Stimulated activated CD4-positive, alpha-beta T cell treated with anti-CD3 and anti-CD28 coated beads, Interleukin-1b, Interleukin-23, amount 100 ng/mL, for 1 hour (primary cell): ENCODE data around the gene HPDL.

ENCODE experiments used
- DNase-seq, 2 donors: peaks; one replicate each; pipeline ENCODE4 v3.0.0-alpha.2; 2020; ENCODE audit warnings: low read depth in 2 of 2

Gene HPDL

GRCh38 chr1:45322486-45323040, 4.1 kb upstream of the HPDL start:
- DNase-seq = no peak

- DNase-seq = no peak
Measured at GRCh38 chr1:45325851-45326506, 716 bp upstream of the HPDL start.

DNA sequence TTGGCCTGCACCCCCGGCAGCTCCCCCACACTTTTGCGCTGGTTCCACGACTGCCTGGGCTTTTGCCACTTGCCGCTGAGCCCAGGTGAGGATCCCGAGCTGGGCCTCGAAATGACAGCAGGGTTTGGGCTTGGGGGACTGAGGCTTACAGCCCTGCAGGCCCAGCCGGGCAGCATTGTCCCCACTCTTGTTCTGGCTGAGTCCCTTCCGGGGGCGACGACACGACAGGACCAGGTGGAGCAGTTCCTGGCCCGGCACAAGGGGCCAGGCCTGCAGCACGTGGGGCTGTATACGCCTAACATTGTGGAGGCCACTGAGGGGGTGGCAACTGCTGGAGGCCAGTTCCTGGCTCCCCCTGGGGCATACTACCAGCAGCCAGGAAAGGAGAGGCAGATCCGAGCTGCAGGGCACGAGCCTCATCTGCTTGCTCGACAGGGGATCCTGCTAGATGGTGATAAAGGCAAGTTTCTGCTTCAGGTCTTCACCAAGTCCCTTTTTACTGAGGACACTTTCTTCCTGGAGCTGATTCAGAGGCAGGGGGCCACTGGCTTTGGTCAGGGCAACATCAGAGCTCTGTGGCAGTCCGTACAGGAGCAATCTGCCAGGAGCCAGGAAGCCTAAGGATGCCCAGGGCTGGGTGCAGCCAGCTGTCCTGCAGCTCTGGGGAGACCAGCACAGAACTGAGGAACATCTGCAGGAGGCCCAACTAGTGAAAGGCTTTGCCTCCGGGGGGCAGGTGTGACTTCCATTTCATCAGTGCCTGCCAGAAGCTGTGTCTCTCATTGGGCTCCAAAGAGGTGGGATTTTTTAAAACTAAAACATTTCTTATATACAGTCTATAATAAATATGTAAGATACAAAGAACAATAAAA, 1.2 kb downstream of the HPDL start:
- no peak for DNase-seq

DNA sequence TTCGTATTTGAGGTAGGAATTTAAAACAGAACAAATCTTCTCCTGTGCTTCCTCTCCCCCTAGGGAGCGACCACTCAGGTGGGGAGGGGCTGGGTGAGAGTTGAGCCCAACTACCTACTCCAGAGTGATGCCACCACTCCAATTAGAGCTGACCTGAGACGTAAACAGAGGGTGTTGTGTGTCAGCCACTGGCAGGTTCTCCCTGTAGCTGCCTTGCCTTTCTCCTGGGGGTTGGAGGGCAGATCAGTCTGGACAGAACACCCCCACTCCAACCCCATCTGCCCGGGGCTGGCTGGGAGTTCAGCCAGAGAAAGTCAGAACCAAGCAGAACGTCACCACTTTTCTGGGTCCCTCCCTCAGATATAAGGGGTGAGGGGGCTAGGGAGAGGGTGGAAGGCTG, 2.0 kb downstream of the HPDL start:
- no peak for DNase-seq

DNA sequence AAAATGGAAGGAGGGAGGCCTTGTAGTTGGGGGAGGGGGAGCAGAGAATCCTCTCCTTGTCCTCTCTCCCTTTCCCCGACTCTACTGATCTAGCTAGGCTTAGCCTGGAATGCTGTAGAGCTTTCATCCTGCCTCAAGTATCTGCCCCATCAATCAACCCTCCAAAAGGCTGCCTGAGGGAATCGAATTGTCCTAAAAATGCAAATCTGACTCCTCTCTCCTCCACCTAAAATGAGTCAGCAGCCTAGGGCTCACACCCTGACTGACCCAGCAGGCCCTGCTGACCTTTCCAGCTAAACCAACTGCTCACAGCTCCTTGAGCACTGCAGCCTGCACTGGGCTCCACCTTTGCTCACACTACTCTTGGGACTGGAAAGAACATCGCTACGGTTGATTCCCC, 2.8 kb downstream of the HPDL start:
- DNase-seq = no peak

DNA sequence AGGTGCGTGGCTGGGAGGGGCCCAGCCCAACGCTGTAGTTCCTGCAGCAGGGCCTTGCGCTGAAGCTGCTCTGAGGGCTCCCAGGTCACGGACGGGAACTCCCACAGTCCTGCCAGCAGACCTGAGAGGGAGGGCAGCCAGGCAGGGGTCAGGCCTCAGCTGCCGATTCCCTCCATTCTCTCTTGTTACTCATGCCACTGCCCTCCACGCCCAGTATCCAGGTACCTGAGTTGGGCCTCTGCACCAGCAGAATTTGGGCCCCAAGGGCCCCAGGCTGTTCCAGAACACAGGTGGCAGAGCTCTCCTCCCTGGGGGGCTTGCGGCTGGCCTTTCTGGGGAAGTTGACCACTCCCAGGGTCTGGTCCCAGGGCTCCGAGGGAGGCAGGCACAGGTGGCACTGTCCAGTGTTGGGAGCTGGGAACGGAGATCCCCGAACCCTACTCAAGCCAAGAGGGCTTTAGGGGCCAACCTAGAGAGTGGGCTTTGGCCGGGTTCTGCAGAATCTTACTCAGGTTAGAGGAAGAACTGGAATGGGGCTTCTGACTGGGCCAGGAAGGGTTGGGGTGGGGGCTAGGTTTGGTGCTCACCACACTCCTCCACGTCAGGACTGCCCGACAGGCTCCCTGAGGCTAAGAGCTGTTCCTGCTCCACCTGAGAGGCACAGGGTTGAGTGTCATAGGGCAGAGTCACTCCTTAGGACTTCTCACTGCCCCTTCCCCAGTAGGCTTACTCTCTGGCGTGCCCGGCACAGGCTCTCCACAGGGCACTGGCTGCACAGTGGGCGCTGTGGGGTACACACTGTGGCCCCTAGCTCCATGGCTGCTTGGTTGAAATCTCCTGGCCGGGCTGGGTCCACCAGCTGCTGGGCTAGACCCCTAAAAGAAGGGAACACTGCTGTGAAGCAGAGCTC, 5.0 kb downstream of the HPDL start:
- DNase-seq = no peak

DNA sequence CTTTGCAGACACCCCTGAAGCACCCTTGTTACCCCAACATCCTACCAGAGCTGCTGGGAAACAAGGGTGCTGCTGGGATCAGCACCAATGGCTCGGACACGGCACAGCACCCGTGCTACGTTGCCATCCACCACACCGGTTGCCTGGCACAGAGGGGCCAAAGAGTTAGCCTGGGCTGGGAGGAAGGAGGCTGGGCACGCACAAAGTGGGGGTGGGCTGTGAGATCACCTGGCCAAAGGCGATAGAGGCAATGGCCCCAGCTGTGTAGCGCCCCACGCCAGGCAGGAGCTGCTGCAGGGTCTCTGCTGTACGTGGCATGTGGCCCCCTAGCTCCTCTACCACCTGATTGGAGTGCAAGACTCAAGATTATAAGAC, 5.6 kb downstream of the HPDL start:
- no peak for DNase-seq

DNA sequence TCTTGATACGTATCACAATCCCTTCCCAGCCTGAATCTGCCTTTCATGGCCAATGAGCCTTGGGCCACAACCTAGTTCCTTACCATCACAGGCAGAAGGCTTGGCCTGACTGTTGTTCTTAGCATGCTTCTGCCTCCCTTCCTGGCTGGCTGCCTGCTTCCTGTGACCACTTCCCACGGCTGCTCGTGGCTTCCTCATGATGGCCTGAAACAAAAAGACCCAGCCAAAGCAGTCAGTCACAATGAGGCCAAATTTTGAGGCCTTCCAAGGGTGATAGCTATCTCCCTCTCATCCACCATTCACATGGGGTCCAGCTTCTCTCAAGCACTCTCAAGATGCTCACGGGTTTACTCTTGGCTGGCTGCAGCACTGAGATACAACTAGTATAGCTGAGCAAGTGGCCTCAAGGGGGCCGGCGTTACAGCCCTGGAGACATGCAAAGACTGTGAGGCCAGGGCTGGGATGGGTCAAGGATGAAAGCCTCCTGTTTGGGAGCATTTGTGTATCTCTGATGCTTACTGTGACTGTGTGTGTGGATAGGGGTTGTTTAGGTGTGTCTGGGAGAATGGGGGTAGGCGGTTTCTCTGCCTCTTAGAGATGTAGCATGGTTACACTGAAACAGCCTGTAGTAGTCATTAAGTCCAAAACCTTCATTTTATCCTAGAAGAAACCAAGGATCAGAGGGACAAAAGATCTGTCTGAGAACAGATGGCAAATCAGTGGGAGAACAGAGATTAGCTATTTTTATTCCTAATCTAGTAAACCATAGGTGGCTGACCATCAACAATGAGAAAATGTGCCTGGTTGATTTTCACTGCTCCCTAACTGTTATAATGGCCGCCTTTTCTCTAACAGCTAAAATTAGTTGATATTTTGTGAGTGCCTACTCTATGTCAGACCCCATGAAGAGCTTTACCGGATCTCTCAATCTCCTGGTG, 7.9 kb downstream of the HPDL start:
- DNase-seq = no peak

DNA sequence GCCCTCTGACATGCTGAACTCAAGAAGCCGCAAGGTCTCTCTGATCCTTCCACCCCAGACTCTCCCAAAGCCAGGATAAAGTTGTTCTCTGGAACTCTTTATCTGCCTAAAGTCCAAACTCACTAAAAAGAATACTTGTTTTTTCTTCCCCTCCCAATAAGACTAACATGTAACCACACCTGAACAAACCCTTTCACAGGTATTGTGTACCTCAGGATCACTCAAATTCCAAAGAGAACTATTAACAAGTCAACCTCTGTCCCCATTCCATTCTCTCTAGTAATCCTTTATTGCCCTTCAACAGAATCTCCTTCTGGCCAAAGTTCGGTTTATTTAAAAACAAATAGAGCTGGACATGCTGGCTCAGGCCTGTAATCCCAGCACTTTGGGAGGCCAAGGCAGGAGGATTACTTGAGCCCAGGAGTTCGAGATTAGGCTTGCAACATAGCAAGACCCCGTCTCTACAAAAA, 9.2 kb downstream of the HPDL start:
- DNase-seq = no peak

GRCh38 chr1:45337630-45338325, 11.1 kb downstream of the HPDL start:
- DNase-seq = no peak

- peak; percentile 69 to 86 for DNase-seq
Measured at GRCh38 chr1:45339789-45340558, 13.3 kb downstream of the HPDL start, which contains the start of the genes MUTYH and TOE1. TSS of gene MUTYH (minus strand) at chr1:45340440. CDS start at chr1:45334505, 5,935 bp downstream. TSS of gene TOE1 (plus strand) at chr1:45340170. CDS start at chr1:45340253, 83 bp downstream.

- no peak for DNase-seq
Measured at GRCh38 chr1:45340816-45341466, 14.2 kb downstream of the HPDL start.

GRCh38 chr1:45344499-45344898, 17.8 kb downstream of the HPDL start:
- DNase-seq = no peak

DNA sequence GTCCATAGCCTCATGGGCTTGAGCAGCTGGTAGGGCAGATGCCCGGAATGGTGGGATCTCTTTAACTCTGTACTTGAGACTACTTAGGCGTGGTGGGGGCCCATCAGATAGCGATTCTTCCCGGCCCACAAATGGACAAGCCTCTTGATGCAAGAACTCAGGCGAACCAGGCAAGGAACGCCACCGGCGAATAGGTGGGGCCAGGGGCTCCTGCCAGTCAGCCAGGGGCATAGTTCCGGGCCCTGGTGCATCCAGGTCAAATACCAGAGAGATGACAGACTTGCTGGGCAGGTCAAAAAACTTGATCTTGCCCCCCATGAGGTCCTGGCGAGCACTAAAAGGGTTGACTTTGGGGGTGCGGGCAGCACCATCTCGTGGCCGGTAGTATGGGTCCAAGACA, 18.3 kb downstream of the HPDL start:
- DNase-seq = no peak

DNA sequence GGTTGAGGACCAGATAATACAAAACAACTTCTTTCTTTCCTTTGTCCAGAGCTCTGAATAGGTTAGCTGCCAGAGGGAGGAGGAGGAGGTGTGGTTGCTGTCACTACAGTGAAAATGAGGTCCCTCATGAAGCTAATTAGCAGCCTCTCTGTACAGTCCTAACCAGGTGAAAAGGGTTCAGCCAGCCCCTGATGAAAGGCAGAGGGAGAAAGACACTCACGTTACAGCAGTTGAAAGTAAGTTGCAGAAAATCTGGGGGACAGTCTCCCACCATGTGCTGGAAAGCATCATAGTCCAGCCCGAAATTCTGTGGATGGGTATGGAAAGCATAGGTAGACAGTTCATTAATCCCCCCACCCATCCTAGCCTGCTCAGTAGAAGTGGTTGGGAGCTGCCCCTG, 19.8 kb downstream of the HPDL start:
- DNase-seq = no peak

- DNase-seq = no peak
Measured at GRCh38 chr1:45348020-45348419, 21.3 kb downstream of the HPDL start.

DNA sequence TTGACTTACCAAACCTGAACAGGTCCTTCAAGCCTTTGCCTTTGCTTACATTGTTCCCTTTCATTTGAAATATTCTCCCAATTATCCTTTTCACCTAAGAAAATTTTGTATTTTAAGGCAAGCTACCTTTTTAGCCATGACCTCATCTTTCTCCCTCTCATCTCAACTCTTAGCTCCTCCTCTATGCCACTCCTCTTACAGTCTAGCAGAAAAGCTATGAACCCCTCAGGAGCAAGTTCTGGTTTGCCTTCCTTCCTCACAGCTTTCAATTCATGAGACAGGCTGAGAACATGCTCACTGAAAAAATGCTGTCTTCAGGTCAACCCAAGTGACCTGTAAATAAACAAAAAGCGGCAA, 21.9 kb downstream of the HPDL start:
- no peak for DNase-seq

- no peak for DNase-seq
Measured at GRCh38 chr1:45348966-45349677, 22.4 kb downstream of the HPDL start.
